GM10266 (cell line): ENCODE measurements around the gene RPS6KA2.

Experiments
- DNase-seq: peaks from one replicate; pipeline ENCODE4 v3.0.0; 2012; ENCODE audit errors: extremely low spot score
- CTCF ChIP-seq: IDR thresholded peaks from 2 replicates; pipeline ENCODE4 v1.5.1; 2012; ENCODE audit warnings: mild to moderate bottlenecking, low read depth; ENCODE audit not compliant: control insufficient read depth, insufficient read depth; ENCODE audit errors: missing control alignments

RPS6KA2 gene

GRCh38 chr6:166503167-166503744 is 123.8 kb downstream of the RPS6KA2 start:
- no peak for DNase-seq
- no peak for TF ChIP-seq CTCF

GRCh38 chr6:166502453-166502852 is 124.6 kb downstream of the RPS6KA2 start:
- TF ChIP-seq CTCF = no peak
- no peak for DNase-seq

GRCh38 chr6:166501246-166501645 is 125.8 kb downstream of the RPS6KA2 start:
- DNase-seq = no peak
- no peak for TF ChIP-seq CTCF

GRCh38 chr6:166500246-166500645 is 126.8 kb downstream of the RPS6KA2 start:
- DNase-seq = no peak
- no peak for TF ChIP-seq CTCF

- DNase-seq = no peak
- no peak for TF ChIP-seq CTCF
Observed at GRCh38 chr6:166499350-166500163, 127.5 kb downstream of the RPS6KA2 start.

- no peak for TF ChIP-seq CTCF
- no peak for DNase-seq
Observed at GRCh38 chr6:166498661-166499349, 128.2 kb downstream of the RPS6KA2 start.

GRCh38 chr6:166498228-166498627 is 128.8 kb downstream of the RPS6KA2 start:
- DNase-seq = no peak
- no peak for TF ChIP-seq CTCF
